SH-SY5Y (cell line): ENCODE data around the gene ARHGEF17.

Experiments
- GATA2 ChIP-seq: IDR thresholded peaks from 2 replicates; pipeline ENCODE4 v1.6.1; 2011; ENCODE audit warnings: mild to moderate bottlenecking, low read depth, low read length
- GATA3 ChIP-seq: IDR thresholded peaks from 2 replicates; pipeline ENCODE4 v1.6.1; 2011; ENCODE audit warnings: low read depth, mild to moderate bottlenecking, low read length, moderate library complexity

Gene ARHGEF17

GRCh38 chr11:73387594-73388264 lies 79.7 kb downstream of the ARHGEF17 start:
- TF ChIP-seq GATA2 (no peak), GATA3 (no peak)

- no peak for TF ChIP-seq GATA3
- TF ChIP-seq GATA2 = no peak
Measured at GRCh38 chr11:73388265-73389133, 80.4 kb downstream of the ARHGEF17 start.

GRCh38 chr11:73389134-73389525 lies 81.1 kb downstream of the ARHGEF17 start:
- no peak for TF ChIP-seq GATA3
- no peak for TF ChIP-seq GATA2

GRCh38 chr11:73389916-73390315 lies 81.8 kb downstream of the ARHGEF17 start:
- TF ChIP-seq GATA3 (no peak), GATA2 (no peak)

- TF ChIP-seq GATA2 (no peak), GATA3 (no peak)
Measured at GRCh38 chr11:73390601-73391565, 82.8 kb downstream of the ARHGEF17 start.

GRCh38 chr11:73391665-73392064 lies 83.6 kb downstream of the ARHGEF17 start:
- TF ChIP-seq GATA3 (no peak), GATA2 (no peak)

GRCh38 chr11:73392108-73393010 lies 84.3 kb downstream of the ARHGEF17 start:
- TF ChIP-seq GATA3 = no peak
- TF ChIP-seq GATA2 = no peak

- TF ChIP-seq GATA3 (no peak), GATA2 (no peak)
Measured at GRCh38 chr11:73393011-73393380, 84.9 kb downstream of the ARHGEF17 start.

GRCh38 chr11:73393479-73394415 lies 85.7 kb downstream of the ARHGEF17 start:
- TF ChIP-seq GATA3 = no peak
- no peak for TF ChIP-seq GATA2

- TF ChIP-seq GATA2 = no peak
- no peak for TF ChIP-seq GATA3
Measured at GRCh38 chr11:73394416-73395296, 86.6 kb downstream of the ARHGEF17 start.

GRCh38 chr11:73395297-73396208 lies 87.5 kb downstream of the ARHGEF17 start:
- TF ChIP-seq GATA2 (no peak), GATA3 (no peak)
